OCI-LY3 (cell line): ENCODE data around the gene TATDN2.

Experiments used
- CTCF ChIP-seq: fragments of 200-600, 300-600 bp; sonication (generic); IDR thresholded peaks from 2 replicates; pipeline ENCODE4 v1.5.1; 2014; ENCODE audit warnings: antibody characterized with exemption, low read length, low read depth
- EZH2phosphoT487 ChIP-seq: fragments of 200-600 bp; shearing (Covaris generic); IDR thresholded peaks from 2 replicates; pipeline ENCODE4 v1.6.1; 2018; ENCODE audit warnings: antibody characterized with exemption, mixed run types, low read depth

GRCh38 chr3:10292505-10293419 lies 44.5 kb downstream of the TATDN2 start, which contains the start of gene GHRL:
- TF ChIP-seq CTCF (no peak), EZH2phosphoT487 (no peak)
